NT2/D1 (cell line): ENCODE measurements around the gene TMEM62.

ENCODE experiments used
- DNase-seq: peaks from one replicate; pipeline ENCODE4 v3.0.0-alpha.2; 2011; ENCODE audit warnings: low read depth, low spot score
- H3K27me3 ChIP-seq: 2 replicates; pipeline ENCODE4 v1.6.0; 2011; ENCODE audit warnings: mild to moderate bottlenecking; ENCODE audit not compliant: insufficient read length, insufficient read depth
- H3K36me3 ChIP-seq: 2 replicates; pipeline ENCODE4 v1.6.1; 2011; ENCODE audit warnings: mild to moderate bottlenecking, low read length, mixed read lengths; ENCODE audit not compliant: insufficient read depth, insufficient read length
- H3K4me1 ChIP-seq: 2 replicates; pipeline ENCODE4 v1.5.1; 2011; ENCODE audit not compliant: insufficient read depth, insufficient read length
- H3K4me3 ChIP-seq: 2 replicates; pipeline ENCODE4 v1.5.1; 2011; ENCODE audit warnings: low read depth; ENCODE audit not compliant: insufficient read length
- H3K9ac ChIP-seq: 2 replicates; pipeline ENCODE4 v1.6.0; 2011; ENCODE audit warnings: low read depth; ENCODE audit not compliant: insufficient read length
- H3K9me3 ChIP-seq: 2 replicates; pipeline ENCODE4 v1.5.1; 2011; ENCODE audit warnings: mild to moderate bottlenecking, low read length; ENCODE audit not compliant: insufficient read depth
- SUZ12 ChIP-seq: IDR thresholded peaks from 2 replicates; pipeline ENCODE4 v1.6.1; 2011; ENCODE audit not compliant: insufficient read length, insufficient read depth; ENCODE audit errors: extremely low read depth
- YY1 ChIP-seq: IDR thresholded peaks from 2 replicates; pipeline ENCODE4 v1.6.1; 2011; ENCODE audit not compliant: insufficient read length, insufficient read depth
- ZNF274 ChIP-seq: IDR thresholded peaks from 2 replicates; pipeline ENCODE4 v1.6.1; 2011; ENCODE audit warnings: mild to moderate bottlenecking, low read depth, low read length

TMEM62 gene

GRCh38 chr15:43105077-43105736 lies 28.2 kb upstream of the TMEM62 start:
- DNase-seq, result no peak
- H3K4me3 ChIP-seq, result peak overlapping the region; percentile 72
- H3K27me3 ChIP-seq, result no peaks in the 10 kb centered on the region
- H3K9me3 ChIP-seq, result no peaks in the 10 kb centered on the region
- TF ChIP-seq ZNF274 (no peak), SUZ12 (no peak), YY1 (no peak)
- H3K9ac ChIP-seq, result peak overlapping the region; percentile 69
- no peaks in the 10 kb centered on the region for H3K4me1 ChIP-seq
- peaks cover 33% of the 10 kb centered on the region for H3K36me3 ChIP-seq

GRCh38 chr15:43105778-43106485 lies 27.5 kb upstream of the TMEM62 start, which contains the start of gene UBR1:
Gene UBR1, minus strand, starts transcription at chr15:43106038. Its CDS starts 16 bp downstream, at chr15:43106022.
- Histone ChIP-seq H3K27me3 (no peaks in the 10 kb centered on the region), H3K9ac (peak within 1 kb of the TSS; percentile 77), H3K4me3 (peak within 1 kb of the TSS; percentile 72), H3K36me3 (peaks cover 27% of the 10 kb centered on the region), H3K4me1 (no peaks in the 10 kb centered on the region), H3K9me3 (no peaks in the 10 kb centered on the region)
- peak; percentile 67 for TF ChIP-seq YY1
- TF ChIP-seq SUZ12, result no peak
- peak; percentile 80 for DNase-seq

- peaks cover 26% of the 10 kb centered on the region for H3K36me3 ChIP-seq
- H3K9ac ChIP-seq, result peak overlapping the region; percentile 77
- H3K9me3 ChIP-seq, result no peaks in the 10 kb centered on the region
- no peaks in the 10 kb centered on the region for H3K4me1 ChIP-seq
- no peak for DNase-seq
- TF ChIP-seq ZNF274 (no peak), YY1 (no peak), SUZ12 (no peak)
- H3K27me3 ChIP-seq, result no peaks in the 10 kb centered on the region
- peak overlapping the region; percentile 72 for H3K4me3 ChIP-seq
Measured at GRCh38 chr15:43106486-43106829, 26.9 kb upstream of the TMEM62 start.

- H3K9me3 ChIP-seq, result no peaks in the 10 kb centered on the region
- H3K36me3 ChIP-seq, result peaks cover 17% of the 10 kb centered on the region
- H3K27me3 ChIP-seq, result no peaks in the 10 kb centered on the region
- H3K4me1 ChIP-seq, result no peaks in the 10 kb centered on the region
- no peak overlapping the region for H3K9ac ChIP-seq
- no peak for TF ChIP-seq YY1
- no peak for TF ChIP-seq SUZ12
- TF ChIP-seq ZNF274, result no peak
- no peak overlapping the region for H3K4me3 ChIP-seq
- DNase-seq, result no peak
Measured at GRCh38 chr15:43107751-43108150, 25.6 kb upstream of the TMEM62 start.

- no peaks in the 10 kb centered on the region for H3K9me3 ChIP-seq
- TF ChIP-seq ZNF274 (no peak), SUZ12 (no peak), YY1 (no peak)
- no peak overlapping the region for H3K9ac ChIP-seq
- H3K36me3 ChIP-seq, result no peaks in the 10 kb centered on the region
- no peaks in the 10 kb centered on the region for H3K27me3 ChIP-seq
- DNase-seq, result no peak
- no peak overlapping the region for H3K4me3 ChIP-seq
- no peaks in the 10 kb centered on the region for H3K4me1 ChIP-seq
Measured at GRCh38 chr15:43111354-43111753, 22.0 kb upstream of the TMEM62 start.

GRCh38 chr15:43118286-43118685 lies 15.1 kb upstream of the TMEM62 start:
- Histone ChIP-seq H3K36me3 (no peaks in the 10 kb centered on the region), H3K27me3 (peaks cover 4% of the 10 kb centered on the region), H3K4me3 (no peak overlapping the region), H3K4me1 (no peaks in the 10 kb centered on the region), H3K9me3 (no peaks in the 10 kb centered on the region), H3K9ac (no peak overlapping the region)
- DNase-seq, result no peak
- TF ChIP-seq ZNF274, result no peak

GRCh38 chr15:43118829-43119228 lies 14.6 kb upstream of the TMEM62 start:
- no peak for DNase-seq
- TF ChIP-seq ZNF274 (no peak), YY1 (no peak), SUZ12 (no peak)
- Histone ChIP-seq H3K9ac (no peak overlapping the region), H3K36me3 (no peaks in the 10 kb centered on the region), H3K27me3 (peaks cover 4% of the 10 kb centered on the region), H3K4me1 (no peaks in the 10 kb centered on the region), H3K4me3 (no peak overlapping the region), H3K9me3 (no peaks in the 10 kb centered on the region)
